LNCaP clone FGC (cell line): ENCODE measurements around the gene GFPT1.

ENCODE experiments used
- DNase-seq: peaks from one replicate; pipeline ENCODE4 v3.0.0-alpha.2; 2011; ENCODE audit warnings: low read depth
- H3K4me3 ChIP-seq: 2 replicates; pipeline ENCODE4 v1.5.1; 2011; ENCODE audit warnings: mild to moderate bottlenecking, low read depth, low read length, control low read depth
- CTCF ChIP-seq: IDR thresholded peaks from 2 replicates; pipeline ENCODE4 v1.5.1; 2012; ENCODE audit warnings: mild to moderate bottlenecking; ENCODE audit not compliant: control insufficient read depth, insufficient read depth; ENCODE audit errors: extremely low read depth

GFPT1 gene

DNA sequence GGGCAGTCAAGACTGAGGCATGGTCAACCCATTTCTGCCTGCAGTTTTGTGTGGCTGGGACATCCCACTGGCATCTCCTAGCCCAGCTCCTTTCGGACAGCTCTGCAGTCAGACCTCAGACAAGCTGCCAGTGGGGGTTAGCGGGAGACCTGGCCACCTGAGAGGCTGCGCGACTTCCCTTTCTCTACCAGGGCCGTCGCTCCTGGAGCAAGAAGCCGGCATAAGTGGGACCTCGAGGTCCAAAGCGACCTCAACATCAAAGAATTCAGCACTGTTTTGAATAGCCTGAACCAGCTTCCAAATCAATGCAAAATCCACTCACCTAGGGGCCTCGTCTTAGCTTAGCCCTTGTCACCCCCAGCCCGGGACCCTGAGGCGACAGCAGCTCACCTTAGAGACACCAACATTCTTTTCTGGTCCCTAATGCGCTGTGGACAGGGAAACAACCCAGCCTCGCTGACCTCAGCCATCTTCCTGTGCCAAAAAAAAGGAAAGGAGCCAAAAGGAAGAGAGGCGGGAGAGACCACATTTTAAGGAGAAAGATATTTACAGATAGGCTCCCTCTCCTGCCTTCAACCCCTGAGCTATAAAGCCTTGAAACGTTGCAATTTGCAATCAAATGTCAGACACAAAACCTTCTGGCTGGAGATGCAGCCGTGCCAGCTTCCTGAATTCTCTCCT lies 81.2 kb downstream of the GFPT1 start:
- DNase-seq = no peak
- no peak for TF ChIP-seq CTCF
- no peak overlapping the region for H3K4me3 ChIP-seq

DNA sequence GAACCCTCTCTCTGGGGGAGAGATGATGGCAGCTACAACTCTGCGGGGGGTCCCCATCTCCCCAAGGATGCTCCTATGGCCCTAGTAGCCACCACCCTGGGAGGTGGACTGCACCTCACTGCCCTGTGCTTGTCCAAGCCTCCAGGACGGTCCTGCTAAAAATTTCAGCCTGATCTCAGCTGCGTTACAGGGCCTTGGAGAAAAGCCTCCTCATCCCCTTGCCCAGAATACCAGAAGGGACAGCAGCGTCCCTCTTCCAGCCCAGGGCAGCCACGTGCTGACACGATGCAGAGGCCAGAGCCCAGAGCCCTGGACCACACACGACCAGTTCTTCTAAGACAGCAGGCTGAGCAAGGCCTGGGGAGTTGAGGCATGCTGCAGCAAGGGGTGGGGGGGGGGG lies 81.9 kb downstream of the GFPT1 start:
- H3K4me3 ChIP-seq = no peak overlapping the region
- TF ChIP-seq CTCF = no peak
- no peak for DNase-seq

DNA sequence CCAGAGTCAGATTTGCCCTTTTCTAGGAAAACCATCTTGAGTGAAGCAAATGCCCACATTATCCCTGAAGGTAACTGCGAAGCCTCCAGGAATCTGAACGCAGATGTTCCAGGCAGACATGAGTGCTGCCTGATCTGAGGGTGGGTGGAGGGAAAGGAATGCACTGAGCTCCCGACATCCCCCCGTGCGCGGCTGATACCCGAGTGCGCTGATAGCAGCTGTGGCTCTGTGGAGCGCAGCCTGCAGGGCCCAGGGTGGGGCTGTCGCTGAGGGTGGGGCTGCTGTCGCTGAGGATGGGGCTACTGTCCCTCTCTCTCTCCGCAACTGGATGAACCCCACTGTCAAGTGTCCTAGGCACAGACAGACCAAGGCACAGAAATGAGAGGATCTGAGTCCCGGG lies 82.4 kb downstream of the GFPT1 start:
- TF ChIP-seq CTCF = no peak

DNA sequence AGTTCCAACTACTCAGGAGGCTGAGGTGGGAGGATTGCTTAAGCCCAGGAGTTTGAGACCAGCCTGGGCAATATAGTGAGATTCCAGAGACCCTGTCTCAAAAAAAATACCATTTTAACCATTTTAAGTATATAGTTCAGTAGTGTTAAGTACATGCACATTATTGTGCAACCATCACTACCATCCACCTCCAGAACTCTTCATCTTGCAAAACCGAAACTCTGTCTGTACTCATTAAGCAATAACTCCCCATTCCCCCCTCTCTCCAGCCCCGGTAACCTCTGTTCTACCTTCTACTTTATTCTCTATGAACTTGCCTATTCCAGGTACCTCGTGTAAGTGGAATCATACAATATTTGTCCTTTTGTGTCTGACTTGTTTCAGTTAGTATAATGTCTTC lies 86.4 kb downstream of the GFPT1 start:
- no peak overlapping the region for H3K4me3 ChIP-seq
- no peak for TF ChIP-seq CTCF
- no peak for DNase-seq

More for the DNA sequence above, 82.4 kb downstream of the GFPT1 start:
- no peak for DNase-seq
- H3K4me3 ChIP-seq = no peak overlapping the region

DNA sequence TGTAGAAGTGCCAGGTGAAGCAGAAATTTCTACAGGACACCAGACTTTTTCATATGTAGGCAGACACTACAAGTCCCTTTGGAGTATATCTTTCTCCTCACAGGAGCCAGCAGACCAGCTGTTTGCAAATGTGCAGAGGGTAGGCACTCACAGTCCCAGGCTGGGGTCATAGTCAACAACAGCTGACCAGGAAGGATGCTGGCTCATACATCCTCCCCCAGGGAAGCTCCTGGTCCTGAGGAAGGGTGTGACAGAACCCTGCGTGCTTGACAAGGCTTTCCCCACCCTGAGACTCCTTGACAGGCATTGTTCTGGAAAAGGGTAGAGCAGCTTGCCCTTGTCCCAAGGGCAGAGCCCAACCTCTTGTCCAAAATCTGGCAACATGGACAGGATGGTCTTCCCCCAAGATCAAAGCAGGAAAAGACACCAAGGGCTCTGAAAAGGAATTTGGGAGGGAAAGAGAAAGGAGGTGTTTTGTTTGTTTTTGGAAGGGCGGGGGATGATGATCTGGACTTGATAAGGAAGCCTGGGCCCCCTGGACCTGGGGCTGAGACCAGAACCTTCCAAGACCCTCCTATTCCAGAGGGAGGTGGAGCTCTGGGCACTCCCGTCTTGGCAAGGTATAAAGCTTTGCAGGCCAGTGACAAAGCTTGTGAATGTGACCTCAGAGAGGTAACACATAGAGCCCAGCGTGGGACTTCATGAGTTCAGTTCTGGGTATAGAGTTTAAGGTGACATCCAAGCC lies 87.1 kb downstream of the GFPT1 start:
- no peak overlapping the region for H3K4me3 ChIP-seq
- TF ChIP-seq CTCF = no peak
- DNase-seq = no peak

DNA sequence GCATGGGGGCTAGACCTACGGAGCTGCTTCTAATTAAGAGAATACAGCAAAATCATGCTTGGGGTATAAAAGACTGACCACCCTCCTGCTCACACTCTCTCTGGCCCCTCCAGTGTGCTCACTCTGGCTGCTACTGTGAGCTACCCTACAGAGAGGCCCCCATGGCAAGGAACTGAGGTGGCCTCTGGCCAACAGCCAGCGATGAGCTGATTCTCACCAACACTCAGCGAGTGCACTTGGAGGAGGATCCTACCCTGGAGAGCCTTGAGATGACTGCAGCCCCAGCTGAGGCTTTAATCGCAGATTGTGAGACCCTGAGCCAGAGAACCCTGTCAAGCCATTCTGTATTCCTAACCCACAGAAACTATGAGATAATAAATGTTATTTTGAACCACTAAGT lies 88.2 kb downstream of the GFPT1 start:
- DNase-seq = no peak
- no peak for TF ChIP-seq CTCF
- no peak overlapping the region for H3K4me3 ChIP-seq

- H3K4me3 ChIP-seq = no peak overlapping the region
- DNase-seq = no peak
- TF ChIP-seq CTCF = no peak
Measured at GRCh38 chr2:69298261-69298660, 88.8 kb downstream of the GFPT1 start.
